Vagina (tissue), 2 donors: Measurements from ENCODE around the gene CAPRIN1. TPM values are rescaled to one million over a fixed set of nuclear protein-coding genes. Genes with fewer than 3 reads are reported as not detected.

Experiments
- DNase-seq, 2 donors: peaks; one replicate each; pipeline ENCODE4 v3.0.0-alpha.2; 2017; ENCODE audit errors: extremely low spot score in 2 of 2
- H3K27ac ChIP-seq: fragments of 200-600 bp; sonication (generic); one replicate; pipeline ENCODE4 v1.5.1; 2019
- H3K27me3 ChIP-seq: fragments of 200-600 bp; sonication (generic); one replicate; pipeline ENCODE4 v1.5.1; 2019
- H3K36me3 ChIP-seq, 2 donors: fragments of 200-600 bp; sonication (generic); one replicate each; pipeline ENCODE4 v1.5.1; 2017 to 2019
- H3K4me1 ChIP-seq: fragments of 200-600 bp; sonication (generic); one replicate; pipeline ENCODE4 v1.5.1; 2019
- H3K4me3 ChIP-seq, 2 donors: fragments of 200-600 bp; sonication (generic); 1 replicate in 1 of 2; 2 replicates in 1 of 2; pipeline ENCODE4 v1.5.1; 2016 to 2019
- H3K9me3 ChIP-seq: fragments of 200-600 bp; sonication (generic); one replicate; pipeline ENCODE4 v1.5.1; 2019
- POLR2A ChIP-seq, 2 donors: fragments of 450-650 bp; IDR thresholded peaks; one replicate each; pipeline ENCODE4 v1.6.1; 2017; ENCODE audit warnings: antibody characterized with exemption in 2 of 2, mild to moderate bottlenecking in 2 of 2, moderate library complexity in 2 of 2
- POLR2AphosphoS5 ChIP-seq, 2 donors: sonication (generic); formaldehyde crosslinking; IDR thresholded peaks; one replicate each; pipeline ENCODE4 v1.9.0; 2017; ENCODE audit warnings: antibody characterized with exemption in 2 of 2, mild to moderate bottlenecking in 2 of 2, low read depth in 1 of 2; ENCODE audit not compliant: insufficient read depth in 1 of 2
- intact Hi-C: fragments of 100-400 bp; cut with DNase I; formaldehyde crosslinking; loops from one replicate; pipeline ENCODE4 v1.15.1; 2023
- total RNA-seq: library from RNA; depleted of rRNA; stranded (reverse); fragments of >200 nt; gene quantifications from one replicate; pipeline ENCODE4 v1.2.3, GENCODE V29; 2016
- TF ChIP-seq, protein P1 (sequence below), 3 experiments: fragments of 450-650 bp in 2 of 3; fragments of 200-600 bp in 1 of 3; sonication (generic) in 1 of 3; IDR thresholded peaks; one replicate each; pipeline ENCODE4 v1.5.1; 2017 to 2019; ENCODE audit warnings: antibody characterized with exemption in 3 of 3, mild to moderate bottlenecking in 2 of 3, moderate library complexity in 2 of 3

The CAPRIN1 gene
- total RNA-seq, 1 donor from 2014 or later = 123 TPM

DNA sequence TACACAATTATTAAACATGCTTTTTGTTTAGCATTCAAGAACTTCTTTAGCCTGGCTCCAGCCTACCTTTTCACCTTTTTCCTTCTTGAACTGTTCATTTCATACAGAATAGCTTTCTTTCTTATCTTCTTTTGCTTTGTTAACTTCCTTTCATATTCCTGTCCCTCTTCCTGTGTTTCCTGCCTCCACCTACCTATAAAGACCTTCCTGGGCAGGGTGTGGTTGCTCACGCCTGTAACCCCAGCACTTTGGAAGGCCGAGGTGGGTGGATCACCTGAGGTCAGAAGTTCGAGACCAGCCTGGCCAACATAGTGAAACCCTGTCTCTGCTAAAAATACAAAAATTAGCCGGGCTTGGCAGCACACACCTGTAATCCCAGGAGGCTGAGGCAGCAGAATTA is 22.9 kb downstream of the CAPRIN1 start:
- Histone ChIP-seq H3K4me1 (peaks cover 22% of the 10 kb centered on the region), H3K36me3 (peaks cover 0 to 50% of the 10 kb centered on the region in 2 donors), H3K4me3 (no peak overlapping the region), H3K27ac (no peak overlapping the region), H3K9me3 (no peaks in the 10 kb centered on the region), H3K27me3 (no peaks in the 10 kb centered on the region)
- no peak for DNase-seq
- intact Hi-C loops = no loop called here
- TF ChIP-seq POLR2A (IDR thresholded peaks at IDR 0.05) (no peak), POLR2AphosphoS5 (IDR thresholded peaks at IDR 0.05; ENCODE audit: insufficient read depth in 1 of 2, low read depth in 1 of 2) (no peak)
- TF ChIP-seq, protein P1, sequence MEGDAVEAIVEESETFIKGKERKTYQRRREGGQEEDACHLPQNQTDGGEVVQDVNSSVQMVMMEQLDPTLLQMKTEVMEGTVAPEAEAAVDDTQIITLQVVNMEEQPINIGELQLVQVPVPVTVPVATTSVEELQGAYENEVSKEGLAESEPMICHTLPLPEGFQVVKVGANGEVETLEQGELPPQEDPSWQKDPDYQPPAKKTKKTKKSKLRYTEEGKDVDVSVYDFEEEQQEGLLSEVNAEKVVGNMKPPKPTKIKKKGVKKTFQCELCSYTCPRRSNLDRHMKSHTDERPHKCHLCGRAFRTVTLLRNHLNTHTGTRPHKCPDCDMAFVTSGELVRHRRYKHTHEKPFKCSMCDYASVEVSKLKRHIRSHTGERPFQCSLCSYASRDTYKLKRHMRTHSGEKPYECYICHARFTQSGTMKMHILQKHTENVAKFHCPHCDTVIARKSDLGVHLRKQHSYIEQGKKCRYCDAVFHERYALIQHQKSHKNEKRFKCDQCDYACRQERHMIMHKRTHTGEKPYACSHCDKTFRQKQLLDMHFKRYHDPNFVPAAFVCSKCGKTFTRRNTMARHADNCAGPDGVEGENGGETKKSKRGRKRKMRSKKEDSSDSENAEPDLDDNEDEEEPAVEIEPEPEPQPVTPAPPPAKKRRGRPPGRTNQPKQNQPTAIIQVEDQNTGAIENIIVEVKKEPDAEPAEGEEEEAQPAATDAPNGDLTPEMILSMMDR (IDR thresholded peaks at IDR 0.05) = no peak

DNA sequence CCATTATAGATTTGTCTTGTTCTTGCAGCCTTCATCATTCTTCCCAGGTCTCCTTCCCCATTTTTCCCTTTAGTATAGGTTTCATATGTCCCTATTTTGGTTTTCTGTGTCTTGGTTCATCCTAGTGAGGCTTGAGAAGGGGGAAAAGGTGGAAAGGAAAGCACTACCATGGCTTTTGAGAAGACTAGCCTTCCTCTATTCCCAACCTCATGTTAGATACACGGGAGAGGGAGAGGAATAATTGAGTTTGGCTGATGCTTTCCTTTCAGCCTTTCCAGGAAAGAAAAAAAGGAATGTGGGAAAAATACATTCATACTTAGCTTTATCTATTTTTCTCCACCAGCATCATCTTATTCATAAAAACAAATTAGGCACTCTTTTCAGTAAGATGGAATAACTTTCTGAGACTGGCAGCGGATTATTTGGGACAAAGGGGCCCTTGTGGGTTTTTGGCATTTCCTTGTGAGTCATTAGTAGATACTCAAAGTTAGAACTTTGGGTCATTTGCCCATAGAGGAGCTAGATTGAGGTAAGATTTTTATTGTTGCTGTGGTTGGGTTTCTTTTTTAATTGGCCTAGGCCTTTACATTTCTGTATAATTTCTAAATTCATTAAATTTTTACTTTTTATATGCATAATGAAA is 23.8 kb downstream of the CAPRIN1 start:
- Histone ChIP-seq H3K27ac (no peak overlapping the region), H3K4me3 (no peak overlapping the region), H3K27me3 (no peaks in the 10 kb centered on the region), H3K4me1 (peaks cover 18% of the 10 kb centered on the region), H3K9me3 (no peaks in the 10 kb centered on the region), H3K36me3 (peaks cover 0 to 59% of the 10 kb centered on the region in 2 donors)
- intact Hi-C loops = no loop called here
- TF ChIP-seq POLR2AphosphoS5 (IDR thresholded peaks at IDR 0.05; ENCODE audit: insufficient read depth in 1 of 2, low read depth in 1 of 2) (no peak), POLR2A (IDR thresholded peaks at IDR 0.05) (no peak)
- TF ChIP-seq, protein P1 (IDR thresholded peaks at IDR 0.05) = no peak
- DNase-seq = no peak

DNA sequence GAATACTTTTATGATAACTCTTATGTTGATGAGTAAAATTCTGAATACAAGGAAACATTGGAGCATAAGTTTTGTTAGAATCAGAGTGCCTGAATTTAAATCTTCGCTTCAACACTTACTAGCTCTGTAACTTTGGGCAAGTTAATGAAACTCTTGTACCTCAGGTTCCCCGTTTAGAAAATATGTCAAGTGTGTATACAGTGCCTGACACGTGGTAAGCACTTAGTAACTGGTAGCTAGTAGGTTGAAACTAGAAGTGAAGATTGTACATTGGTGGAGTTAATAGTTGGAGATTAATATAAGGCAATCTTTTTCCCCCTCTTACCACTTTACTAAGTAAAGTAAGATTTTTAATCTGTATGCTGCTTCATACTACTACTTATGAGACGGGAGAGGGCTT is 29.1 kb downstream of the CAPRIN1 start:
- no peaks in the 10 kb centered on the region for H3K27me3 ChIP-seq
- H3K4me1 ChIP-seq = no peaks in the 10 kb centered on the region
- no peaks in the 10 kb centered on the region for H3K9me3 ChIP-seq
- H3K4me3 ChIP-seq = no peak overlapping the region
- intact Hi-C loops = no loop called here
- peaks cover 0 to 79% of the 10 kb centered on the region in 2 donors for H3K36me3 ChIP-seq
- H3K27ac ChIP-seq = no peak overlapping the region
- no peak for DNase-seq
- TF ChIP-seq POLR2A (IDR thresholded peaks at IDR 0.05) = no peak
- TF ChIP-seq, protein P1 (IDR thresholded peaks at IDR 0.05) = no peak
- no peak for TF ChIP-seq POLR2AphosphoS5 (IDR thresholded peaks at IDR 0.05; ENCODE audit: insufficient read depth in 1 of 2, low read depth in 1 of 2)

DNA sequence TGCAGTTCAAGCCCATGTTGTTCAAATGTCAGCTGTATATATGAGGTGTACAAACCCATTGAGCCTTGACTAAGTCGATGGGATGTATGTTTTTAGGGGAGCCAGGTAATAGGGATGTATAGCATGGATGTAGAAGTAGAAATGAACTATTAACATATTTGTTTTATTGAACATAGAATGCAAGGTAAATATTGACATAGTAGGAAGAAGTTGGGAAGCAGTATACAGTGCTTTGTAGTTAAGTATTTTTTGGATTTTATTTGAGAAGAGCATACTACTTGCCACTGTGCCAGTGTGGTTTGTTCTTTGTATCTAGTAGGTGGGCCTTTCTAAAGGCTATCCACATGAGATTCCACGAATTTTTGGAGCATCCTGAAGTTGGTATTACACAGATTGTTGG is 33.1 kb downstream of the CAPRIN1 start:
- Histone ChIP-seq H3K9me3 (no peaks in the 10 kb centered on the region), H3K27ac (no peak overlapping the region), H3K4me3 (no peak overlapping the region), H3K4me1 (no peaks in the 10 kb centered on the region), H3K36me3 (peaks cover 0 to 89% of the 10 kb centered on the region in 2 donors), H3K27me3 (no peaks in the 10 kb centered on the region)
- DNase-seq = no peak
- intact Hi-C loops = no loop called here
- TF ChIP-seq, protein P1 (IDR thresholded peaks at IDR 0.05) = no peak
- TF ChIP-seq POLR2AphosphoS5 (IDR thresholded peaks at IDR 0.05; ENCODE audit: insufficient read depth in 1 of 2, low read depth in 1 of 2) = no peak
- TF ChIP-seq POLR2A (IDR thresholded peaks at IDR 0.05) = no peak

DNA sequence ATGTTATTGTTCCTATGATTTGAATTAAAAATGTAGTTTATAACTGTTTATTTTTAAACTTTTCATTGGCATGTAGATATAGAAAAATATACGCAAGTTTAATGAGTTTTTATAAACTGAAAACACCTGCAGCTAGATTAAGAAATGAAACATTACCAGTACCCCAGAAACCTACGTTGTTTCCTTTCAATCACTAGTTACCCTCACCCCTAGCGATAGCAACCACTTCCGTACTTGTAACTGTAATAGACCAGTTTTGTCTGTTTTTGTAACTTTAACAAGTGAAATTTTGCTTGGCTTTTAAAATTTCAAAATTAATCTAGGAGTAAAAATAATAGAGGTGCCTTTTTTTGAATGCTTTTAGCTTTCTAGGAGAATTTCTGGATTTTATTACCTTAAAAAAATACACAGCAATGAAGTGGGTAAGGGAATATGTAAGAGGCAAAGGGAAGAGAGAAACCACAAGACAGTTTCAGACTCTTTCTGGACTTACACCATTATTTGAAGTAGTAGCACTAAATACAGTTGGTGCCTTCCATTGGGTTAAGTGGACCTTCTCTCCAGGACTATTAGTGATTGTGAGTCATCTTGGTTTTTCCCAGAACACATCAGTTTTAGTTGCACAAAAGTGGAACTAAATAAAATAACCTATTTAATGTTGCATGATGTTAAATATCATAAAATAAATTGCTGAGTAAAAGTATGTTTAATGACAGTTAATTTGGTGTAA is 35.2 kb downstream of the CAPRIN1 start:
- no peak for TF ChIP-seq POLR2A (IDR thresholded peaks at IDR 0.05)
- TF ChIP-seq POLR2AphosphoS5 (IDR thresholded peaks at IDR 0.05; ENCODE audit: insufficient read depth in 1 of 2, low read depth in 1 of 2) = no peak
- TF ChIP-seq, protein P1 (IDR thresholded peaks at IDR 0.05) = no peak
- Histone ChIP-seq H3K4me3 (no peak overlapping the region), H3K27me3 (no peaks in the 10 kb centered on the region), H3K36me3 (peaks cover 0 to 96% of the 10 kb centered on the region in 2 donors), H3K9me3 (no peaks in the 10 kb centered on the region), H3K27ac (no peak overlapping the region), H3K4me1 (no peaks in the 10 kb centered on the region)
- intact Hi-C loops = no loop called here
- DNase-seq = no peak
